GM21825 (cell line): ENCODE measurements around the gene SLC37A4.
"Not testable (repeated sequence)": the region's sequence is repeated elsewhere in the genome, so short reads cannot be mapped to it uniquely, and the experiment has no call there.

ENCODE experiments used
- ATAC-seq: cut with Tn5 transposase; IDR thresholded peaks from one replicate; pipeline ENCODE4 v1.9.1; 2021; ENCODE audit warnings: mild to moderate bottlenecking, moderate library complexity; ENCODE audit not compliant: unreplicated experiment

The SLC37A4 gene

DNA sequence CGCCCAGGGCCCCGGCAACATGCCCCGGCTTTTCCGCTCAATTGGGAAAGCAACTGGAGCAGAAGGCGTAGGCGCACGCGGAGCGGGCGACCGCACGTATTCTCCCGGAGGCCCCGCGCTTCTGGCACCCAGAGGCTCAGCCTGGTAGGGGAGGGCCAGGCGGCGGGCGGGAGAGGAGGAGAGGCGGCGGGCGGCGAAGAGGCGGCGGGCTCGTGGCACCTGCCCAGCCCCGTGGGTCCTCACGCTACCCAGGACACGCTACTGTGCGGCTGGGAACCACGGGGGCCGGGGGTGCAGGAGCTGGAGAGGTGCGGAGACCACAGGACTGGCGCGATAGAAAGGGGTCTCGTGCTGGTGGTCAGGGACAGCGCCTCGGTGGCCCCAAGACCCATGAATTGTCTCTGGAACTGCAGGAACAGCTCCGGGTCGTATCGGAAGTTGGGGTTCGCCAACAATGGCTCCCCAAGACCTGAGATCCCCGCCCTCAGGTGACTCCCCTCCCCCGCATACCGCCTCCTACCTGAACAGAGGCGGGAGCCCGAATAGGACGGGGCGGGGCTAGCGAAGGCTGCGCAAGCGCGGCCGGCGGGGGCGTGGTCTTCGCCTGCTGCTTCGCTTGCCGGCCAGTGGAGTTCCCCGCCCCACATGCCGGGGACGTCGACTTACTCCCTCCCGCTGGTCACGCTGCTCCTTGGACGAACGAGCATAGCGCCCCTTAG, at the start of gene SLC37A4:
Gene SLC37A4, minus strand, starts transcription at position 549 of the 719 bp plus-strand sequence.
- ATAC-seq, result peak; percentile 90

DNA sequence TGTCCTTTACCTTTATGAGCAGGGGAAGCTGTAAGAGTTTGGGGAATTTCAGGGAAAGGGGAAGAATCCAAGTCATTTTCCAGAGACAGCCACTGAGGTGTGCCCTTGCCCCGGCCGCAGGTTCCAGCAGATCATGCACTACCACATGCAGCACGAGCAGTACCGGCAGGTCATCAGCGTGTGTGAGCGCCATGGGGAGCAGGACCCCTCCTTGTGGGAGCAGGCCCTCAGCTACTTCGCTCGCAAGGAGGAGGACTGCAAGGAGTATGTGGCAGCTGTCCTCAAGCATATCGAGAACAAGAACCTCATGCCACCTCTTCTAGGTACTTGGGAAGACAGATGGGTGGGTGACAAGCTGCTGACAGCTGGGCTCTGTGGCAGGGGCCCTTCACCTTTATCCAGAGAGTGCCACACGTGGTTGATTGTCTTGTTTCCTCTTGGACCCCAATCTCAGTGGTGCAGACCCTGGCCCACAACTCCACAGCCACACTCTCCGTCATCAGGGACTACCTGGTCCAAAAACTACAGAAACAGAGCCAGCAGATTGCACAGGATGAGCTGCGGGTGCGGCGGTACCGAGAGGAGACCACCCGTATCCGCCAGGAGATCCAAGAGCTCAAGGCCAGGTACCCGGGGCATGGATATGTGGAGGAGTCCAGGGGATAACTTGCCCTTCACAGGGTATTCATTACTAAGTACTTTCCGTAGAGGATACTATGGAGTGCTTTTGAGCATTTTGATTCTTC, 48.2 kb upstream of the SLC37A4 start:
- ATAC-seq, result no peak

DNA sequence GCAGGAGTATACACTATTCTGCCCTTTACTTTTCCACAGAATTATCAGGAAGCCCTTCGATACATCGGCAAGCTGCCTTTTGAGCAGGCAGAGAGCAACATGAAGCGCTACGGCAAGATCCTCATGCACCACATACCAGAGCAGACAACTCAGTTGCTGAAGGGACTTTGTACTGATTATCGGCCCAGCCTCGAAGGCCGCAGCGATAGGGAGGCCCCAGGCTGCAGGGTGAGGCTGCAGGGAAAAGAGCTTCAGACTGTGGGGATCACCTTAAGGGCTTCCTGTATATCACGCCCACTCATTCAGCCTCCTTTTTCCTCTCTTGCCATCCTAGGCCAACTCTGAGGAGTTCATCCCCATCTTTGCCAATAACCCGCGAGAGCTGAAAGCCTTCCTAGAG, 47.2 kb upstream of the SLC37A4 start:
- ATAC-seq, result no peak

DNA sequence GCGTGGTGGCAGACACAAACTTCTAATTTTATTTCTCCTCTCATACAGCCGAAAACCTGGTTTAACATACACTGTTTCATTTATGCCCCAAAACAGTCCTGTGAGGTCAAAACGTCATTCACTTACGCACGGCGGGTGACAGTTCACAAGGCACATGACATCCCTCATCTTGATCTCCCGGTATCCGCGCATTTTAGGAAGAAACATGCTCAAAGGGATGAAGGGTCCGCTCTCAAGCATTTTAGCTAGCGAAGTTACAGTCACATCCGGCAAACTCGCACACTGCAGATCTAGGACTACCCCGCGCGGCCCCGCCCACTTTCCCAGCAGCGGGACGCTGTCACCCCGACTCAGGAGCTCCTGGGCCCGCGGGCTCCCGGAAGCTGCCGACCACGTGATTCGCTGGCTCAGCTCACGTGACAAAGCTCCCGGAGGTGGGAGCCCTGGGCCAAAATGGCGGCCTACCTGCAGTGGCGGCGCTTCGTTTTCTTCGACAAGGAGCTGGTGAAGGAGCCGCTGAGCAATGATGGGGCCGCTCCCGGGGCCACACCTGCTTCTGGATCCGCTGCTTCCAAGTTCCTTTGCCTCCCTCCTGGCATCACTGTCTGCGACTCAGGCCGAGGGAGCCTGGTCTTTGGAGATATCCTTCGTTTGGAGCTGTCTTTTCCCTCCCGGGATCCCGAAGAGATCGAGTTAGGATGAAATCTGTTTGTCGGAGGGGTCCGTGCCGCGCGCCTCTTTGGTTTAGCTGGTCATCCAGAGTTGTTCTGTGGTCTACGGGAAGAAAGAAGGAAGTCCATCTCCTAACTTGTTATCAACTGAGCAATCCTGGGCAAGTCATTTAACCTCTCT, 36.9 kb upstream of the SLC37A4 start, which contains the start of gene VPS11:
Gene VPS11, plus strand, starts transcription at position 448 of the 852 bp plus-strand sequence. Its CDS starts 6 bp downstream, at position 454.
- peak; percentile 87 for ATAC-seq

DNA sequence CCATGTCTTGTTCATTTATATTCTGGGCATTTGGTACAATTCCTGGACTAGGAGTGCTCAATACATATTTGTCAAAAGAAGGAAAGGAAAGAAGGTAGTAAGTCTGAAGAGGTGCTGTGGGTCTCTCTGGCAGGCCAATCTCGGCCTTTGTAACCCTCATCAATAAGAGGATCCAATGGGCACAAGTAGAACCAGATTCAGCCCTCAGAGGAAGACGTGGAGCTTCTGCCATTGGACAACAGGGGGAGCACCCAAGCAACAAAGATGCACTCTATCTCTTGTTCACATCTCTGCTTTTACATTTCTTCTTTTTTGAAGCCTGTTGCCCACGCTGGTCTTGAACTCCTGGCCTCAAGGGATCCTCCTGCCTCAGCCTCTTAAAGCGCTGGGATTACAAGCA, 34.7 kb upstream of the SLC37A4 start:
- ATAC-seq, result no peak

DNA sequence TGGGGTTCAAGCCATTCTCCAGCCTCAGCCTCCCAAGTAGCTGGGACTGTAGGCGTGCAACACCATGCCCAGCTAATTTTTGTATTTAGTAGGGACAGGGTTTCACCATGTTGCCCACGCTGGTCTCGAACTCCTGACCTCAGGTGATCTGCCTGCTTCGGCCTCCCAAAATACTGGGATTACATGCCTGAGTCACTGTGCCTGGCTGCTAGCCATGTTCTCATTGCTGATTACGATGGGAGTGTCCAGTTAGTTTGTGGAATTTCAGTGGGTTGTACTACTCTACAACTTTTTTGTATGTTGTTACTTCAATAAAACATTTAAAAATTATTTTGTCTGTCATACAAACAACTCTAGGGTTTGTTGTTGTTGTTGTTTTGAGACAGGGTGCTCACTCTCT, 32.1 kb upstream of the SLC37A4 start:
- ATAC-seq, result no peak

DNA sequence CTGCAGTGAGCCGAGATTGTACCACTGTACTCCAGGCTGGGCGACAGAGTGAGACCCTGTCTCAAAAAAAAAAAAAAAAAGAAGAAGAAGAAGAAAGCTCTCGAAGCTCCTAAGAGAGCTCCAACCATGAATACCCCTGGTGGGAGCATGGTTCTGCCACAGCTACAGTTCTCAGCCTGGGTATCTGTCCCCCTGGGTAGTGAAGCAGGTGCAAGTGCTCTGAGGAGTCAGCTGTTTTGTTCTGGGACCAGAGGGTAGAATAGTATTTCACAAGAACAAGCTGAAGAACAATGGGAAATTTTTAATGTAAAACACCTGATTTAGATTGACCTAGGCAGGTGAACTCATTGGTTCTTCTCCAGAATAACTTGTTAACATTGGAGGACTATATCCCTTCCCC, 30.6 kb upstream of the SLC37A4 start:
- no peak for ATAC-seq

DNA sequence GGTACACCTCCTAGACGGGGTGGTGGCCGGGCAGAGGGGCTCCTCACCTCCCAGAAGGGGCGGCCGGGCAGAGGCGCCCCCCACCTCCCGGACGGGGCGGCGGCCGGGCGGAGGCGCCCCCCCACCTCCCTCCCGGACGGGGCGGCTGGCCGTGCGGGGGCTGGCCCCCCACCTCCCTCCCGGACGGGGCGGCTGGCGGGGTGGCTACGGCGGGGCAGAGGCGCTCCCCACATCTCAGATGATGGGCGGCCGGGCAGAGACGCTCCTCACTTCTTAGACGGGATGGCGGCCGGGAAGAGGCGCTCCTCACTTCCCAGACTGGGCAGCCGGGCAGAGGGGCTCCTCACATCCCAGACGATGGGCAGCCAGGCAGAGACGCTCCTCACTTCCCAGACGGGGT, 28.5 kb upstream of the SLC37A4 start:
- ATAC-seq, result not testable (repeated sequence)

DNA sequence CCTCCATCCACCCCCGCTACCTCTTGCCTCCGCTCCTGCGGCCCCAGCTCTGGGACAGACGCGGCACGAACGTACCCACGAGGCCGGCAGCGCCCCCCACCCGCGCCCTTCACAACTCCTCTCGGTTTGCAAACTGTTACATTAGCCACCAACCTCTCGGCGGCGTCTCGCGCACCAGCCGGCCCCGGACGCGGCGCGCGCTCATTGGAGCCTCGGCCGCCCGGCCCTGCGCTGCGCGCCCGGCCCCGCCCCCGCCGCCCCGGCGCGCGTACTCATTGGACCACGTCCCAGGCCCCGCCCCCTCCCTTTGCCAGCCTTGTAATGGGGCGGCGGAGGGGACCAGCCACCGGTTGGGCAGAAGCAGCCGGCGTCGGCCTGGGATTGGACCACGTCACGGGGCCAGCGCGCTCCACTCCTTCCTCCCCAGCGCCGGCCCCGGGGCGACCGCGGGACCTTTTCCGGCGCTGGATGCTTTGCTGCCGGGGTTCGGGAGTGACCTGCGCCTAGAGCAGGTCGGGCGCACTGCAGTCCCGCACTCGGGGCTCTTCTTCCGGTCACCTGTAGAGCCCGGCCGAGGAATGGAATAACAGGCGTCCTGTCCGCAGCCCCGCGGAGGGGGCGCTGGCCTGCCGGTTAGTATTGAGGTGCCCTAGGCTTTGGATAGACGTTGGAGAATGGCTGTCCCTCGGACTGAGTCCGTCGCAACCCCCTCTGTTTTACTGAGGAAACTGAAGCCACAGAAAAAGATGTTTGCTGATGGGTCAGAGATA, 26.5 kb upstream of the SLC37A4 start, which contains the start of gene HYOU1:
Gene HYOU1, minus strand, starts transcription at position 206 of the 770 bp plus-strand sequence. CDS start 1,045 bp downstream, outside the sequence.
- ATAC-seq, result peak; percentile 90

DNA sequence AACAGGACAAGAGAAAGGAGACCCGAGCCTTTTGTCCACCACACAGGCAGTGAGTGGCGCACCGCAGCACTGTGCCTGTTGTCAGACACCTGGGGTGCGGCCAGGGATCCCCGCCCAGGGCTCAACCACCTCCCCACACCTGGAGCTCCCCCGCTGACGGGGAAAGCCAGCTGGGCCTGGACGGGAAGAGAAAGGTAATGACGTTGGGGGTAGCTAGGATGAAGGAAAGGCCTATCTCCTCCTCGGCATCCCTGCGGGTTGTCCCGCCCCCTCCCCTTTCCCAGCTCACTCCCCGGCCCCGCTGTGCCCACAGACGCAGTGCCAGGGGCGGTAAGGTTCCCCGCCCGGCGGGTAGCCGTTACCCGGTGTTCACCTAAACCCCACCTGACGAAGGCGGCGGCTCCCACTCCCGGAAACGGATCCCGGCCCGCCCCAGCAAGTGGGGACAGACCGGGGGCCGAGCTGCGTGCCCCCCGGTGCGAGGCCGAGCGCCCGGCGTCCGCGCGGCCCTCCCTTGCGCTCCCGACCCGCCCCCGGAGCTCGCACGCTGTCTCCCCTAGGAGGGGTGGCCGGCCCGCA, 25.8 kb upstream of the SLC37A4 start:
- no peak for ATAC-seq

DNA sequence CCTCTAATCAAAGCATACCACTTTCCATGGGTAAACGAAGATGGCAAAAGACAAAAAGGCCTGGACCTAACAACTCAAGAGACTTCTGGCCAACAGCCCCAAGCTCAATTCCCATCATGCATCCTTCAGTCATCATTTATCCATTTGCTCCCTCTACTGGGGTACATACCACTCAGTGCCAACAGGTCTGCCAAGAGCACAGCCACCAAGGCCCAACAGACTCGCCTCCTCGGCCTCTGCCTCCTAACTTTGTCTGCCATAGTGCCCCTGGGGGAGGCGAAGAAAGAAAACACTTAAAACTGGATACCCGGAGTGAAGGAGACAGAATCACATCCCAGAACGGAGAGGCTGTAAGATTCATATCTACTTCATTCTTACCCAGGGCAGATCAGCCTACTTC, 25.2 kb upstream of the SLC37A4 start:
- no peak for ATAC-seq

DNA sequence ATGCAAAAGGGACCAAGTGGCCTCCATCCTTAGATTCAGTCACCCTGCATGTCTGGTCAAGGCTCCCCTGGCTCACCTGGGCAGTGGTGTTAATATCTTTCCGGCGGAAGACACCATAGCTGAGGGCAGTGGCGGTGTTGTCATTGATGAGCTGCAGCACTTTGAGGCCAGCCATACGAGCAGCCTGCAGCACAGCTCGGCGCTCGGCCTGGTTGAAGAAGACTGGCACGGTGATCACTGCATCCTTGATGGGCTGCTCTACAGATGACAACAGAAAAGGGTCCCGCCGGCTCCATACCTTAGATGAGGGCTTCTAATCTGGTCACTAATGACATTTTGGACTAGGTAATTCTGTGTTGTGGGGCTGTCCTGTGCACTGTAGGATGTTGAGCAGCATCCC, 23.7 kb upstream of the SLC37A4 start:
- no peak for ATAC-seq

DNA sequence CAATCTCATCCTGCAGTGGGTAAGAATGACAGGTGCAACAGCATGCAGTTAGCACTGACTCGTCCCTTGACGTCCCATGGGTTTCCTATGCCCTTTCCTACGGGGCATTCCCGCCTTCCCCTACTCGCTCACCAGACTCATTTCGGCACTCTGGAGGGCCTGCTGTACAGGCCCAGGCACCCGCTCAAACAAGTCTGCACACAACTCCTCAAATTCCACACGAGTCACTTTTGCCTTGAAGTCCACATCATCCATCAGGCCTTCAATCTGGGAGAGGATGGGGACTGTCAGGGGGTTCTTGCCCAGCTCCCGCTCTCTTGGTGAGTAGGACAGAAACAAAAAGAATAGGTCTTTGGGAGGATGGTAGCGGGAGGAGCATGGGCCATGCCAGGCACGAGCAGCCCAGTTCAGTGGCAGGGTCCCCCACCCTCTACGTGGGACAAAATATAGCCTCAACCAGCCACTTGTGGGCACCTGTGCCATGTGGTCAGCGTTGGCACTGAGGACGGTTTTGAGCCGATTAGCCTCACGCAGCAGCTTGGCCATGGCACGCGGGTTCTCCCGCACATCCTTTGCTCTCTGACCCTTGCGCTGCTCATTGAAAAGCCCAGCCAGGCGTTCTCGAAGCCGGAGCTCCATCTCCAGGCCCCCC, 21.6 kb upstream of the SLC37A4 start:
- ATAC-seq, result no peak

DNA sequence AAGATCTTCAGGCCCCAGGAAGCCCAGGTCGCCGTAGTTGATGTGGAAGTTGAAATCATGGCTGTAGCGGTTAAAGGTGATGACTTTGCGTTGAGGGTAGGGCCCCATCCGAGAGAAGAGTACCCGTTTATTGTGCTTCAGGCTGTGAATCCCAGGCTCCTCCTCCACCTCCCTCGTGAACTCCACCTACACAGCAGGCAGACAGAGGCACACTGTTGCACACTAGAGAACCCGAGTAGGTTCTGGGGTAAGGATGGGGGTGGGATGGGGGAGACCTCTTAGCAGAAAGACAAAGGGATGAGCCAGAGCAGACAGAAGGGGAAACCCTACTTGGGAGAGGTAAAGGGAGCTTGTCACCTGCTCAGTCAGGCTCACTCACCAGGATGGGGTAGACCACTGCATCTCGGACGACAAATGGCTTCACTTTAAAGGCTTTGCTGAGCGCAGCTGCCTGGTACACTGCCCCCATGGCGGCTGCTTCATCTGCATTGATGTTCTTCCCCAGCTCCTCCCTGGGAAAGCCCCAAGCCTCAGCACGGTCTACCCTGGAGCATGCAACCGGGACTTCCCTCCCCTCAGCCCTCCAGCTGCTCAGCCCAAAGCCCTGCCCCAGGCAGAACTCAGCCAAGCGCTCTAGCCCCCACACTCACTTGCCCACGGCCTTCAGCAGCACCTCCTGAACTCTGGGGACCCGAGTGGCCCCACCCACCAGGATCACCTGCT, 20.9 kb upstream of the SLC37A4 start:
- ATAC-seq, result peak; percentile 47

DNA sequence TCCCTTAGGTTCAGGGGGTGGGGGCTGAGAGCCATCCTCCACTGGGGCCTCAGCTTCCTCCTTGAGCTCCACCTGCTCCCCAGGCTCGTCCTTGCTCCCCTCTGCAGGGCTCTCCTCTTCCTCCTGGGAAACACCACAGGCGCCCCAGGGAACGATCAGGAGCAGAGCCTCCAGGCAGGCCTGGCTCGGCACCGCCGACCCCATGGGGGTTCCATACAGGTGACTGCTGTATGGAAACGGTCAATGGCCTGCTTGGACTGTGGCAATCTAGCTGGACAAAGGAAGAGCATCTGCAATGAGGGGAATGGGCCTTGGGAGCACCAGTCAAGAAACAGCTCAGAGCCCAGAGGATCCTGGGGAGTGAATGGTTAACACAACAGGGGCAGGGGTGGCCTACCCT, 18.4 kb upstream of the SLC37A4 start:
- no peak for ATAC-seq

DNA sequence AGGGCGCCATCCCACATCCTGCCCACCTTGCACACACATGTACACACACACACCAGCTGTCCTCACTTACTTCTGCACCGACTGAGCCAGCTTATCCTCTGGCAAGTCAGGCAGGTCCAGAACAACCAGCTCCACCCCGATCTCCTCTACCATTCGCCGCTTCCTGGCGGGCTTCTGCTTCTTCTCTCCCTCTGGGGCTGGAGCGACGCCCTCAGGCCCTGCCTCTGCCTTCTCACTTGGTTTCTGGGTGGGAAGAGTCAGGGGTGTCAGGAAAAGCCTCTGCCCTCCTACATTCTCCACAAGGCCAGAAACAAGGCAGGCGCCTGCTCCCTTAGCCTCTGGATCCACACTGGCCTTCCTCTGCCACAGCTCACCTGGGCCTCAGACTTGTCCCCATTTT, 18.0 kb upstream of the SLC37A4 start:
- no peak for ATAC-seq

DNA sequence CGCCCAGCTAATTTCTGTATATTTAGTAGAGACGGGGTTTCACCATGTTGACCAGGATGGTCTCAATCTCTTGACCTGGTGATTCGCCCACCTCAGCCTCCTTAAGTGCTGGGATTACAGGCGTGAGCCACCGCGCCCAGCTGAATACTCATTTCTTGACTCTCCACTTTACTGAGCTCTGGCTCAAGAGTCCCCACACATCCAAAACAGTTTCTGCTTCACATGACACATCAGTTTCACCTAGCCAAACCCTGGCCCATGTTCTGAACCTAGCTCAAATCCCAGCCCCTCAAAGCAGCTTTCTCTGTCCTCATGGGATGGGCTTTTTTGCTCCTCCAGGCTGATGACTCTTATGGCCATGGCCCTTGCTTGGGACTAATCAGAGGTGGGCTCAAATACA, 16.5 kb upstream of the SLC37A4 start:
- ATAC-seq, result no peak

DNA sequence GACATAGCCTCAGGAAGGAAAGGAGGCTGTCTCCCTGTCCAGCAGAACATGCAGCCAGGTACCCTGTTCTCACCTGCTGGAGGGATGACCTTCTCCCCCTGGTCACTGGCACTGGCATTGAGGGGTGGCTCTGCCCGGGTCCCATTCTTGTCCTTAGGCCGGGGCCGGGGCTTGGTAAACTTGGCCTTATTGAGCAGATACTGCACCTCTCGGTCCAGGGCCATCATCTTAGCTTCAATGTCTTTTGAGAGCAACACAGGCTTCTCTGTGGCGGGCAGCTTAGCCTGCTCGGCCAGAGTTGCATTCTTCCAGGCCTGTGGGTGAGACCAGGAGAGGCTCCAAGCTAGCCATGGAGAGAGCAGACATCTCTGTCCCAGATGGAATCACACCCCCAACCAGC, 15.8 kb upstream of the SLC37A4 start:
- ATAC-seq, result no peak

DNA sequence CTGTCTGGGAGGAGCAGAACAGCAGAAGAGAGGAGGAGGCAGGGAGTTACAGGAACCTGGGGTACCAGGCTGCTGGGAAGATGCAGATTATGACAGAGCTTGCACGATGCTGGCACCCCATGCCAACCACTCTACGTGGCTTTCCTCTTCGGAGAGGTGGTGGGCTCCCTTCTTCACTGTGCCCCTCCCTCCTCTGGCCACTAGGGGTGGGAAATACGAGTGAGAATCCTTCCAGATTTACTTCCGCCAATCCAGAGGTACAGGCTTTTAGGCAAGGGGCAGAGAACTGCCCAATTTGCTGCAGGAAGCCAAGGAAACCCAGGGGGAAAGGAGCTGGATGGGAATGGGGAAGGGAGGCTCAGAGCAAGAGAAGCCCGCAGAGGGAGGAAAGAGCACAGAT, 14.0 kb upstream of the SLC37A4 start:
- ATAC-seq, result no peak
